Measurements from ENCODE around the gene ISG15.

Gene ISG15

GRCh38 chr1:1024149-1024770 lies 11.0 kb downstream of the ISG15 start:
- TF ChIP-seq RAD21 (IDR thresholded peaks at IDR 0.05; ENCODE audit: low read depth) (no peak), CEBPB (IDR thresholded peaks at IDR 0.05) (no peak), NFIC (IDR thresholded peaks at IDR 0.05) (no peak), YY1 (IDR thresholded peaks at IDR 0.05; ENCODE audit: low read depth) (no peak), USF1 (IDR thresholded peaks at IDR 0.05) (no peak), TCF12 (IDR thresholded peaks at IDR 0.05; ENCODE audit: low read depth) (no peak), TEAD4 (IDR thresholded peaks at IDR 0.05) (no peak), TAF1 (IDR thresholded peaks at IDR 0.05; ENCODE audit: low read depth) (no peak), EGR1 (IDR thresholded peaks at IDR 0.05) (no peak), EP300 (IDR thresholded peaks at IDR 0.05; ENCODE audit: borderline replicate concordance) (no peak), FOXM1 (IDR thresholded peaks at IDR 0.05; ENCODE audit: borderline replicate concordance, low read depth) (no peak), CREB1 (IDR thresholded peaks at IDR 0.05; ENCODE audit: low read depth) (no peak), ZBTB7A (IDR thresholded peaks at IDR 0.05; ENCODE audit: low read depth) (no peak), MAX (IDR thresholded peaks at IDR 0.05) (no peak)
- TF ChIP-seq, protein P1, sequence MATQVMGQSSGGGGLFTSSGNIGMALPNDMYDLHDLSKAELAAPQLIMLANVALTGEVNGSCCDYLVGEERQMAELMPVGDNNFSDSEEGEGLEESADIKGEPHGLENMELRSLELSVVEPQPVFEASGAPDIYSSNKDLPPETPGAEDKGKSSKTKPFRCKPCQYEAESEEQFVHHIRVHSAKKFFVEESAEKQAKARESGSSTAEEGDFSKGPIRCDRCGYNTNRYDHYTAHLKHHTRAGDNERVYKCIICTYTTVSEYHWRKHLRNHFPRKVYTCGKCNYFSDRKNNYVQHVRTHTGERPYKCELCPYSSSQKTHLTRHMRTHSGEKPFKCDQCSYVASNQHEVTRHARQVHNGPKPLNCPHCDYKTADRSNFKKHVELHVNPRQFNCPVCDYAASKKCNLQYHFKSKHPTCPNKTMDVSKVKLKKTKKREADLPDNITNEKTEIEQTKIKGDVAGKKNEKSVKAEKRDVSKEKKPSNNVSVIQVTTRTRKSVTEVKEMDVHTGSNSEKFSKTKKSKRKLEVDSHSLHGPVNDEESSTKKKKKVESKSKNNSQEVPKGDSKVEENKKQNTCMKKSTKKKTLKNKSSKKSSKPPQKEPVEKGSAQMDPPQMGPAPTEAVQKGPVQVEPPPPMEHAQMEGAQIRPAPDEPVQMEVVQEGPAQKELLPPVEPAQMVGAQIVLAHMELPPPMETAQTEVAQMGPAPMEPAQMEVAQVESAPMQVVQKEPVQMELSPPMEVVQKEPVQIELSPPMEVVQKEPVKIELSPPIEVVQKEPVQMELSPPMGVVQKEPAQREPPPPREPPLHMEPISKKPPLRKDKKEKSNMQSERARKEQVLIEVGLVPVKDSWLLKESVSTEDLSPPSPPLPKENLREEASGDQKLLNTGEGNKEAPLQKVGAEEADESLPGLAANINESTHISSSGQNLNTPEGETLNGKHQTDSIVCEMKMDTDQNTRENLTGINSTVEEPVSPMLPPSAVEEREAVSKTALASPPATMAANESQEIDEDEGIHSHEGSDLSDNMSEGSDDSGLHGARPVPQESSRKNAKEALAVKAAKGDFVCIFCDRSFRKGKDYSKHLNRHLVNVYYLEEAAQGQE (IDR thresholded peaks at IDR 0.05; ENCODE audit: low read depth), result no peak

GRCh38 chr1:1024771-1025699 lies 11.7 kb downstream of the ISG15 start:
- TF ChIP-seq FOXM1 (IDR thresholded peaks at IDR 0.05; ENCODE audit: borderline replicate concordance, low read depth) (peak; percentile 37; the same call in 1 of the 2 replicates), NFIC (IDR thresholded peaks at IDR 0.05) (peak; percentile 60; the same call in 1 of the 2 replicates), TEAD4 (IDR thresholded peaks at IDR 0.05) (peak; percentile 100), ZBTB7A (IDR thresholded peaks at IDR 0.05; ENCODE audit: low read depth) (peak; percentile 100), EP300 (IDR thresholded peaks at IDR 0.05; ENCODE audit: borderline replicate concordance) (peak; percentile 79), EGR1 (IDR thresholded peaks at IDR 0.05) (peak; percentile 69), TCF12 (IDR thresholded peaks at IDR 0.05; ENCODE audit: low read depth) (peak; percentile 89), YY1 (IDR thresholded peaks at IDR 0.05; ENCODE audit: low read depth) (no peak)
- TF ChIP-seq, protein P1 (IDR thresholded peaks at IDR 0.05; ENCODE audit: low read depth), result no peak

- TF ChIP-seq FOXM1 (IDR thresholded peaks at IDR 0.05; ENCODE audit: borderline replicate concordance, low read depth) (no peak), EP300 (IDR thresholded peaks at IDR 0.05; ENCODE audit: borderline replicate concordance) (no peak), NFIC (IDR thresholded peaks at IDR 0.05) (no peak), EGR1 (IDR thresholded peaks at IDR 0.05) (no peak), TCF12 (IDR thresholded peaks at IDR 0.05; ENCODE audit: low read depth) (no peak), ZBTB7A (IDR thresholded peaks at IDR 0.05; ENCODE audit: low read depth) (no peak), CEBPB (IDR thresholded peaks at IDR 0.05) (no peak), RAD21 (IDR thresholded peaks at IDR 0.05; ENCODE audit: low read depth) (no peak), TEAD4 (IDR thresholded peaks at IDR 0.05) (no peak), TAF1 (IDR thresholded peaks at IDR 0.05; ENCODE audit: low read depth) (no peak), USF1 (IDR thresholded peaks at IDR 0.05) (no peak), CREB1 (IDR thresholded peaks at IDR 0.05; ENCODE audit: low read depth) (no peak), YY1 (IDR thresholded peaks at IDR 0.05; ENCODE audit: low read depth) (no peak), MAX (IDR thresholded peaks at IDR 0.05) (no peak)
- TF ChIP-seq, protein P1 (IDR thresholded peaks at IDR 0.05; ENCODE audit: low read depth), result no peak
Observed at GRCh38 chr1:1025730-1026129, 12.4 kb downstream of the ISG15 start.

Data from Ishikawa (cell line).